Testis (tissue), 2 donors: ENCODE measurements around the gene ANHX.

Experiments used
- CTCF ChIP-seq, 3 experiments: fragments of 450-650 bp in 2 of 3; fragments of 200-600 bp in 1 of 3; sonication (generic) in 1 of 3; IDR thresholded peaks; one replicate each; pipeline ENCODE4 v1.5.1; 2016 to 2019; ENCODE audit warnings: antibody characterized with exemption in 3 of 3, mild to moderate bottlenecking in 2 of 3, moderate library complexity in 1 of 3
- POLR2A ChIP-seq: fragments of 450-650 bp; IDR thresholded peaks from one replicate; pipeline ENCODE4 v1.6.1; 2017; ENCODE audit warnings: antibody characterized with exemption, mild to moderate bottlenecking, moderate library complexity

- TF ChIP-seq CTCF (IDR thresholded peaks at IDR 0.05) (peak; percentile 84 to 87 (median 85)), POLR2A (no peak)
Observed at GRCh38 chr12:133181238-133181959, 54.3 kb downstream of the ANHX start, which contains the start of gene ZNF268.
